Gastroesophageal sphincter (tissue), 3 donors: ENCODE results near the gene GSG1L.

Source experiments
- CTCF ChIP-seq, 4 experiments: fragments of 200-600 bp in 2 of 4; fragments of 450-650 bp in 2 of 4; sonication (generic) in 1 of 4; IDR thresholded peaks; one replicate each; pipeline ENCODE4 v1.5.1; 2017 to 2019; ENCODE audit warnings: antibody characterized with exemption in 4 of 4, mild to moderate bottlenecking in 2 of 4, moderate library complexity in 2 of 4
- POLR2AphosphoS5 ChIP-seq: sonication (generic); formaldehyde crosslinking; IDR thresholded peaks from one replicate; pipeline ENCODE4 v1.6.1; 2017; ENCODE audit warnings: antibody characterized with exemption

GRCh38 chr16:27828671-27829070 is 234.8 kb downstream of the GSG1L start:
- TF ChIP-seq CTCF (IDR thresholded peaks at IDR 0.05) (no peak), POLR2AphosphoS5 (no peak)
